Activated CD4-positive, alpha-beta T cell treated with anti-CD3 and anti-CD28 coated beads, Interleukin-2, amount 10 ng/mL, durations not matched to agents 7 days and 5 days (primary cell): ENCODE measurements around the gene BCAP31. TPM values are rescaled to one million over a fixed set of nuclear protein-coding genes. Genes with fewer than 3 reads are reported as not detected.
"Not testable (repeated sequence)": the region's sequence is repeated elsewhere in the genome, so short reads cannot be mapped to it uniquely, and the experiment has no call there.

ENCODE experiments used
- CTCF ChIA-PET: fragments of 350-600 bp; sonication (Branson Sonifier 250); formaldehyde crosslinking; loops from one replicate; lab custom pipeline; 2021; ENCODE audit warnings: antibody characterized with exemption; lab: Charles Lee
- POLR2A ChIA-PET: fragments of 350-600 bp; sonication (Branson Sonifier 250); formaldehyde crosslinking; loops from one replicate; lab custom pipeline; 2021; ENCODE audit warnings: antibody characterized with exemption; lab: Charles Lee
- DNase-seq: peaks from one replicate; pipeline ENCODE4 v3.0.0-alpha.2; 2020
- H3K27ac Mint-ChIP-seq: one replicate; pipeline ENCODE4 v1.8.0; 2021; ENCODE audit warnings: mild to moderate bottlenecking, moderate library complexity, mixed read lengths
- H3K27me3 Mint-ChIP-seq: one replicate; pipeline ENCODE4 v1.8.0; 2021; ENCODE audit warnings: mixed read lengths
- H3K36me3 Mint-ChIP-seq: one replicate; pipeline ENCODE4 v1.8.0; 2021; ENCODE audit warnings: low read depth, mixed read lengths
- H3K4me1 Mint-ChIP-seq: one replicate; pipeline ENCODE4 v1.8.0; 2021; ENCODE audit warnings: mixed read lengths
- H3K4me3 Mint-ChIP-seq: one replicate; pipeline ENCODE4 v1.8.0; 2021; ENCODE audit warnings: mild to moderate bottlenecking, moderate library complexity, mixed read lengths
- H3K9me3 Mint-ChIP-seq: one replicate; pipeline ENCODE4 v1.8.0; 2021; ENCODE audit warnings: mixed read lengths
- total RNA-seq, 2 experiments: library from RNA; stranded (reverse); gene quantifications; one replicate each; pipeline ENCODE4 v1.2.3, GENCODE V29; 2021

BCAP31 gene
- total RNA-seq, 2 experiments from 2014 or later, result 142 to 148 TPM

GRCh38 chrX:153684467-153685155, 39.6 kb downstream of the BCAP31 start:
- H3K4me3 Mint-ChIP-seq, result no peak overlapping the region
- no peak overlapping the region for H3K27ac Mint-ChIP-seq
- H3K27me3 Mint-ChIP-seq, result peaks cover 16% of the 10 kb centered on the region
- no peaks in the 10 kb centered on the region for H3K9me3 Mint-ChIP-seq
- no peak for DNase-seq
- CTCF ChIA-PET, result interaction anchor here (1.0 to 1.7 kb wide), 4 partner anchors 10 to 145 kb away, joined by 3 to 5 read pairs (median 3); no protein-coding TSS in a partner anchor
- POLR2A ChIA-PET, result interaction anchor here (0.6 kb wide), 1 partner anchor 84 kb away, joined by 3 read pairs; no protein-coding TSS in a partner anchor
- H3K36me3 Mint-ChIP-seq, result no peaks in the 10 kb centered on the region
- H3K4me1 Mint-ChIP-seq, result no peaks in the 10 kb centered on the region

GRCh38 chrX:153683486-153683885, 40.7 kb downstream of the BCAP31 start:
- H3K4me3 Mint-ChIP-seq, H3K27ac Mint-ChIP-seq, H3K4me1 Mint-ChIP-seq, DNase-seq, POLR2A ChIA-PET, H3K36me3 Mint-ChIP-seq, H3K9me3 Mint-ChIP-seq: not testable (repeated sequence)
- H3K27me3 Mint-ChIP-seq, result peaks cover 12% of the 10 kb centered on the region
- CTCF ChIA-PET, result interaction anchor here (0.7 to 1.7 kb wide), 3 partner anchors 16 to 741 kb away, joined by 3 to 5 read pairs (median 3); no protein-coding TSS in a partner anchor

- peaks cover 7% of the 10 kb centered on the region for H3K27me3 Mint-ChIP-seq
- H3K36me3 Mint-ChIP-seq, result no peaks in the 10 kb centered on the region
- H3K9me3 Mint-ChIP-seq, result no peaks in the 10 kb centered on the region
- CTCF ChIA-PET, result no interaction called here
- H3K4me1 Mint-ChIP-seq, result no peaks in the 10 kb centered on the region
- POLR2A ChIA-PET, result no interaction called here
- no peak for DNase-seq
- no peak overlapping the region for H3K4me3 Mint-ChIP-seq
- no peak overlapping the region for H3K27ac Mint-ChIP-seq
These were observed 43.0 kb downstream of the BCAP31 start for GRCh38 chrX:153681175-153681574.

DNA sequence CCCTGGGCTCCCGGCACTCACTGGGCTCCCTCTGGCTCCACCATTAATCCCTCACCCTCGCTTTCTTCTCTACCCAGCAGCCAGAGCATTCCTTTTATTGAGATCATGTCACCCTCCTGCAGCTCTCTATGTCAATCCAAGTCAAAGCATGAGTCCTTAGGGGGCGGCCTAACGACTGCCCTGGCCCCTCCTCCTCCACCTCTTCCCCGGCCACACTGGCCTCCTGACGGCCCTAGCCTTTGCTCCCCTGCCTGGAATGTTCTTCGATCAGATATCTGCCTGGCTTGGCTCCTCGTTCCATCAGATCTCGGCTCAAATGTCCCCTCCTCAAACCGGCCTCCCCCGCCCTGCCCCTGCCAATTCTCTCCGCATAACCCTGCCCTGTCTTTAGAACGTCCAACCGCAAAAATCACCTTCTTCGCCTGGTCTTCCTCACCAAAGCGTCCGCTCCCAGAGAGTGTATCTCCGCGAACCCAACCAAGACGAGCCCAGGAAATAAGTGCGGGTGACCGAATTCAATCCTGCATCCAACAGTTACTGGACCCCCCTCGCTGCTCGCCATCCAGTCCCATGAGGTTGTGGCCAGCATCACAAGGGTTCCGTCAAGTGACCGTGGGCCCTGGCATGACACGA, 49.9 kb downstream of the BCAP31 start:
- H3K9me3 Mint-ChIP-seq, result no peaks in the 10 kb centered on the region
- DNase-seq, result no peak
- peaks cover 2% of the 10 kb centered on the region for H3K4me1 Mint-ChIP-seq
- H3K36me3 Mint-ChIP-seq, result no peaks in the 10 kb centered on the region
- H3K27me3 Mint-ChIP-seq, result peaks cover 23% of the 10 kb centered on the region
- POLR2A ChIA-PET, result no interaction called here
- CTCF ChIA-PET, result interaction anchor here (0.9 kb wide), 1 partner anchor 11 kb away, joined by 3 read pairs; no protein-coding TSS in a partner anchor
- H3K27ac Mint-ChIP-seq, result no peak overlapping the region
- no peak overlapping the region for H3K4me3 Mint-ChIP-seq

GRCh38 chrX:153673428-153674218, 50.6 kb downstream of the BCAP31 start, which contains the start of gene PNCK:
Gene PNCK (minus strand): TSS chrX:153673813. CDS start chrX:153673076, 737 bp downstream.
- Mint-ChIP-seq H3K27ac (no peak within 1 kb of the TSS), H3K36me3 (no peaks in the 10 kb centered on the region), H3K4me3 (no peak within 1 kb of the TSS), H3K4me1 (peaks cover 2% of the 10 kb centered on the region), H3K27me3 (peaks cover 23% of the 10 kb centered on the region), H3K9me3 (no peaks in the 10 kb centered on the region)
- ChIA-PET POLR2A (no interaction called here), CTCF (interaction anchor here (0.9 kb wide), 1 partner anchor 11 kb away, joined by 3 read pairs; no protein-coding TSS in a partner anchor)
- no peak for DNase-seq

DNA sequence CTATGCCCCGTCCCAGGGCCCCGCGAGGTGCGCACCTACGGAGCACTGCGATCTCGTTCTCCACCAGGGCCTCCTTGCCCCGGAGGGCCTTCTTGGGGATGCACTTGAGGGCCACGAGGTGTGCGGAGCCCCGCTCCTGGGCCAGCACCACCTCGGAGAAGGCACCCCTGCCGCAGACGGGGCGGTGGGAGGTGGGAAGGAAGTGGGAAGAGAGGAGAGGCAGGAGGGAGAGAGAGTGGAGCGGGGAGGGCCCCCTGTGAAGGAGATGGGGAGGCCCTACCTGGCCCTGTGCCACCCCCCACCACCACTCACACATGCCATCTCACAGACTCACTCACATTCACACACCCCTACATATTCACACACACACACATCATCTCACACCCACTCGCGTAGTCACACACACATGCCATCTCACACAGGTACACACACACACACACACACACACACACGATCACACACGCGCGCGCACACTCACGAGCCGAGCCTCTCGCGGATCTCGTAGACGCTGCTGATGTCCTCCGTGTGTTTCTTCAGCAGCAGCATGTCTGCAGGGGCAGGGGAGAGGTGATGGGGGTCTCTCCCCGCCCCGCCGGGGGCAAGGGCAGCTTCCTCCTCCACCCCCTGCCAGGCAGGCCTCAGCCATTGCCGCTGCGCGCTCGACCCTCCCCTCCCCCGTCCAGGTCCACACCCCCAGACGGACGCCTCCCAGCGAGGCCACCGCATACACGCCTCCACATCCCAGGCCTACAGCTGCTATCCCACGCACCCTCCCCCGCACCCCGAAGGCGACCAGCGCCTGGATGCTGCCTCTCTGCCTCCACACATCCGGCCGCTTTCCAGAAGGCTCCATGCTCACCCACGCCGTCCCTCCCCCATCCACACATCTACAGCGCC, 51.4 kb downstream of the BCAP31 start:
- no peak for DNase-seq
- H3K4me3 Mint-ChIP-seq, result no peak overlapping the region

GRCh38 chrX:153671589-153672530, 52.3 kb downstream of the BCAP31 start:
- CTCF ChIA-PET, result interaction anchor here (1.2 kb wide), 1 partner anchor 63 kb away, joined by 3 read pairs; no protein-coding TSS in a partner anchor
- Mint-ChIP-seq H3K4me1 (peaks cover 9% of the 10 kb centered on the region), H3K9me3 (no peaks in the 10 kb centered on the region), H3K36me3 (no peaks in the 10 kb centered on the region), H3K27ac (no peak overlapping the region), H3K4me3 (no peak overlapping the region), H3K27me3 (peaks cover 23% of the 10 kb centered on the region)
- POLR2A ChIA-PET, result no interaction called here
- DNase-seq, result no peak

More for the DNA sequence above, 51.4 kb downstream of the BCAP31 start:
- Mint-ChIP-seq H3K27me3 (peaks cover 23% of the 10 kb centered on the region), H3K9me3 (no peaks in the 10 kb centered on the region), H3K4me1 (peaks cover 6% of the 10 kb centered on the region), H3K27ac (no peak overlapping the region), H3K36me3 (no peaks in the 10 kb centered on the region)
- CTCF ChIA-PET, result no interaction called here
- POLR2A ChIA-PET, result no interaction called here

GRCh38 chrX:153670748-153671588, 53.2 kb downstream of the BCAP31 start:
- Mint-ChIP-seq H3K4me1 (peaks cover 9% of the 10 kb centered on the region), H3K9me3 (no peaks in the 10 kb centered on the region), H3K4me3 (no peak overlapping the region), H3K36me3 (no peaks in the 10 kb centered on the region), H3K27ac (no peak overlapping the region), H3K27me3 (peaks cover 25% of the 10 kb centered on the region)
- POLR2A ChIA-PET, result no interaction called here
- DNase-seq, result no peak
- CTCF ChIA-PET, result interaction anchor here (0.8 to 2.5 kb wide), 3 partner anchors 8 to 132 kb away, joined by 3 to 12 read pairs (median 6); no protein-coding TSS in a partner anchor

- peaks cover 26% of the 10 kb centered on the region for H3K27me3 Mint-ChIP-seq
- ChIA-PET CTCF (interaction anchor here (0.8 to 2.5 kb wide), 2 partner anchors 7 to 131 kb away, joined by 6 to 12 read pairs; no protein-coding TSS in a partner anchor), POLR2A (no interaction called here)
- H3K4me1 Mint-ChIP-seq, result peaks cover 9% of the 10 kb centered on the region
- no peak overlapping the region for H3K27ac Mint-ChIP-seq
- no peak overlapping the region for H3K4me3 Mint-ChIP-seq
- no peaks in the 10 kb centered on the region for H3K9me3 Mint-ChIP-seq
- no peaks in the 10 kb centered on the region for H3K36me3 Mint-ChIP-seq
- DNase-seq, result no peak
These were observed 54.1 kb downstream of the BCAP31 start for GRCh38 chrX:153669901-153670731.
